ENCODE measurements around the gene GCDH.
A peak's percentile ranks its signal among the peaks of the same experiment; 100 is the strongest.

Gene GCDH

GRCh38 chr19:12884926-12885748 is 5.8 kb upstream of the GCDH start:
- H3K23ac ChIP-seq (ENCODE audit: low read length) = no peak overlapping the region
- peak; percentile 98 for DNase-seq
- H3K18ac ChIP-seq (ENCODE audit: low read length) = peak overlapping the region; percentile 81
- peak overlapping the region; percentile 46 for H3K4me3 ChIP-seq (ENCODE audit: low read length)
- H3K4me2 ChIP-seq (ENCODE audit: low read length) = peak overlapping the region; percentile 89
- H3K79me1 ChIP-seq (ENCODE audit: low read length) = no peaks in the 10 kb centered on the region
- H3K36me3 ChIP-seq (ENCODE audit: control insufficient read depth, insufficient read depth, low read length) = no peaks in the 10 kb centered on the region
- no peak overlapping the region for H4K8ac ChIP-seq (ENCODE audit: low read depth, low read length)
- peak overlapping the region; percentile 92 for H3K56ac ChIP-seq (ENCODE audit: low read length)
- no peak overlapping the region for H3K27ac ChIP-seq (ENCODE audit: low read depth, low read length)
- H2BK120ac ChIP-seq (ENCODE audit: low read depth, low read length) = no peak overlapping the region
- no peak overlapping the region for H2BK15ac ChIP-seq (replicated peaks; ENCODE audit: low read depth)
- H3K4me1 ChIP-seq (ENCODE audit: control insufficient read depth, low read depth, low read length) = no peaks in the 10 kb centered on the region
- H3K79me2 ChIP-seq (ENCODE audit: control insufficient read depth, insufficient read depth, low read length) = no peaks in the 10 kb centered on the region
- H2AK5ac ChIP-seq (ENCODE audit: low read length) = no peak overlapping the region
- H3K9ac ChIP-seq (ENCODE audit: low read length) = peak overlapping the region; percentile 79
- no peak overlapping the region for H4K5ac ChIP-seq (ENCODE audit: low read length)
- H3K4ac ChIP-seq (ENCODE audit: low read depth, low read length) = peak overlapping the region; percentile 11
- WGBS (ENCODE audit: extremely low coverage, insufficient coverage, low lambda C conversion rate) = no CpG with 5 or more reads among the region's 73 CpGs
- no peak overlapping the region for H2BK5ac ChIP-seq (ENCODE audit: low read length)
- peaks cover 2% of the 10 kb centered on the region for H3K27me3 ChIP-seq (ENCODE audit: insufficient read depth, low read length, poor library complexity)

GRCh38 chr19:12885749-12886650 is 5.0 kb upstream of the GCDH start:
- Histone ChIP-seq H2BK120ac (ENCODE audit: low read depth, low read length) (no peak overlapping the region), H3K23ac (ENCODE audit: low read length) (no peak overlapping the region), H3K4me2 (ENCODE audit: low read length) (peak overlapping the region; percentile 89), H2AK5ac (ENCODE audit: low read length) (no peak overlapping the region), H3K36me3 (ENCODE audit: control insufficient read depth, insufficient read depth, low read length) (no peaks in the 10 kb centered on the region), H3K4ac (ENCODE audit: low read depth, low read length) (peak overlapping the region; percentile 5), H3K79me2 (ENCODE audit: control insufficient read depth, insufficient read depth, low read length) (no peaks in the 10 kb centered on the region), H3K27me3 (ENCODE audit: insufficient read depth, low read length, poor library complexity) (peaks cover 2% of the 10 kb centered on the region), H4K5ac (ENCODE audit: low read length) (no peak overlapping the region), H2BK15ac (replicated peaks; ENCODE audit: low read depth) (no peak overlapping the region), H3K27ac (ENCODE audit: low read depth, low read length) (no peak overlapping the region), H3K56ac (ENCODE audit: low read length) (peak overlapping the region; percentile 92), H4K8ac (ENCODE audit: low read depth, low read length) (no peak overlapping the region), H3K18ac (ENCODE audit: low read length) (peak overlapping the region; percentile 81), H2BK5ac (ENCODE audit: low read length) (peak overlapping the region; percentile 65), H3K79me1 (ENCODE audit: low read length) (no peaks in the 10 kb centered on the region), H3K9ac (ENCODE audit: low read length) (peak overlapping the region; percentile 79), H3K4me3 (ENCODE audit: low read length) (peak overlapping the region; percentile 46), H3K4me1 (ENCODE audit: control insufficient read depth, low read depth, low read length) (no peaks in the 10 kb centered on the region)
- WGBS (ENCODE audit: extremely low coverage, insufficient coverage, low lambda C conversion rate) = no CpG with 5 or more reads among the region's 53 CpGs
- DNase-seq = peak; percentile 88

- no CpG with 5 or more reads among the region's 5 CpGs for WGBS (ENCODE audit: extremely low coverage, insufficient coverage, low lambda C conversion rate)
- no peak for DNase-seq
Measured at GRCh38 chr19:12886651-12886968, 4.3 kb upstream of the GCDH start.

GRCh38 chr19:12886969-12887747 is 3.8 kb upstream of the GCDH start, which contains the start of gene KLF1:
Gene KLF1, minus strand, starts transcription at chr19:12887201. Its CDS starts 61 bp downstream, at chr19:12887140.
- Histone ChIP-seq H3K4me2 (ENCODE audit: low read length) (peak within 1 kb of the TSS; percentile 89), H3K4me1 (ENCODE audit: control insufficient read depth, low read depth, low read length) (peaks cover 2% of the 10 kb centered on the region), H3K79me1 (ENCODE audit: low read length) (peaks cover 4% of the 10 kb centered on the region), H3K9ac (ENCODE audit: low read length) (peak within 1 kb of the TSS; percentile 79), H2BK15ac (replicated peaks; ENCODE audit: low read depth) (no peak within 1 kb of the TSS), H3K4ac (ENCODE audit: low read depth, low read length) (peak within 1 kb of the TSS; percentile 5), H3K36me3 (ENCODE audit: control insufficient read depth, insufficient read depth, low read length) (no peaks in the 10 kb centered on the region), H2BK120ac (ENCODE audit: low read depth, low read length) (no peak within 1 kb of the TSS), H3K4me3 (ENCODE audit: low read length) (peak within 1 kb of the TSS; percentile 46), H3K56ac (ENCODE audit: low read length) (peak within 1 kb of the TSS; percentile 92), H2BK5ac (ENCODE audit: low read length) (peak within 1 kb of the TSS; percentile 65), H3K23ac (ENCODE audit: low read length) (no peak within 1 kb of the TSS), H4K8ac (ENCODE audit: low read depth, low read length) (no peak within 1 kb of the TSS), H2AK5ac (ENCODE audit: low read length) (no peak within 1 kb of the TSS), H3K18ac (ENCODE audit: low read length) (peak within 1 kb of the TSS; percentile 81), H3K79me2 (ENCODE audit: control insufficient read depth, insufficient read depth, low read length) (no peaks in the 10 kb centered on the region), H4K5ac (ENCODE audit: low read length) (no peak within 1 kb of the TSS), H3K27me3 (ENCODE audit: insufficient read depth, low read length, poor library complexity) (peaks cover 2% of the 10 kb centered on the region), H3K27ac (ENCODE audit: low read depth, low read length) (no peak within 1 kb of the TSS)
- DNase-seq = no peak
- no CpG with 5 or more reads among the region's 17 CpGs for WGBS (ENCODE audit: extremely low coverage, insufficient coverage, low lambda C conversion rate)

More at GRCh38 chr19:12886651-12886968, 4.3 kb upstream of the GCDH start:
- Histone ChIP-seq H3K36me3 (ENCODE audit: control insufficient read depth, insufficient read depth, low read length) (no peaks in the 10 kb centered on the region), H3K4me2 (ENCODE audit: low read length) (no peak overlapping the region), H3K9ac (ENCODE audit: low read length) (no peak overlapping the region), H3K4me1 (ENCODE audit: control insufficient read depth, low read depth, low read length) (no peaks in the 10 kb centered on the region), H2BK120ac (ENCODE audit: low read depth, low read length) (no peak overlapping the region), H3K27ac (ENCODE audit: low read depth, low read length) (no peak overlapping the region), H3K27me3 (ENCODE audit: insufficient read depth, low read length, poor library complexity) (peaks cover 2% of the 10 kb centered on the region), H2BK5ac (ENCODE audit: low read length) (no peak overlapping the region), H3K79me2 (ENCODE audit: control insufficient read depth, insufficient read depth, low read length) (no peaks in the 10 kb centered on the region), H4K5ac (ENCODE audit: low read length) (no peak overlapping the region), H3K4me3 (ENCODE audit: low read length) (no peak overlapping the region), H3K4ac (ENCODE audit: low read depth, low read length) (no peak overlapping the region), H3K23ac (ENCODE audit: low read length) (no peak overlapping the region), H3K18ac (ENCODE audit: low read length) (no peak overlapping the region), H2AK5ac (ENCODE audit: low read length) (no peak overlapping the region), H4K8ac (ENCODE audit: low read depth, low read length) (no peak overlapping the region), H3K56ac (ENCODE audit: low read length) (no peak overlapping the region), H3K79me1 (ENCODE audit: low read length) (peaks cover 2% of the 10 kb centered on the region), H2BK15ac (replicated peaks; ENCODE audit: low read depth) (no peak overlapping the region)

GRCh38 chr19:12888006-12888603 is 2.9 kb upstream of the GCDH start:
- WGBS (ENCODE audit: extremely low coverage, insufficient coverage, low lambda C conversion rate) = no CpG with 5 or more reads among the region's 5 CpGs
- H3K27me3 ChIP-seq (ENCODE audit: insufficient read depth, low read length, poor library complexity) = peaks cover 2% of the 10 kb centered on the region
- H4K5ac ChIP-seq (ENCODE audit: low read length) = no peak overlapping the region
- no peak overlapping the region for H3K4ac ChIP-seq (ENCODE audit: low read depth, low read length)
- H3K56ac ChIP-seq (ENCODE audit: low read length) = no peak overlapping the region
- no peak overlapping the region for H3K18ac ChIP-seq (ENCODE audit: low read length)
- H2BK5ac ChIP-seq (ENCODE audit: low read length) = no peak overlapping the region
- peaks cover 2% of the 10 kb centered on the region for H3K4me1 ChIP-seq (ENCODE audit: control insufficient read depth, low read depth, low read length)
- no peak overlapping the region for H4K8ac ChIP-seq (ENCODE audit: low read depth, low read length)
- H3K4me2 ChIP-seq (ENCODE audit: low read length) = no peak overlapping the region
- H2BK120ac ChIP-seq (ENCODE audit: low read depth, low read length) = no peak overlapping the region
- H3K27ac ChIP-seq (ENCODE audit: low read depth, low read length) = no peak overlapping the region
- no peaks in the 10 kb centered on the region for H3K36me3 ChIP-seq (ENCODE audit: control insufficient read depth, insufficient read depth, low read length)
- no peak overlapping the region for H2BK15ac ChIP-seq (replicated peaks; ENCODE audit: low read depth)
- H3K79me2 ChIP-seq (ENCODE audit: control insufficient read depth, insufficient read depth, low read length) = no peaks in the 10 kb centered on the region
- DNase-seq = no peak
- no peak overlapping the region for H3K23ac ChIP-seq (ENCODE audit: low read length)
- no peak overlapping the region for H3K4me3 ChIP-seq (ENCODE audit: low read length)
- H3K9ac ChIP-seq (ENCODE audit: low read length) = no peak overlapping the region
- H2AK5ac ChIP-seq (ENCODE audit: low read length) = no peak overlapping the region
- peaks cover 4% of the 10 kb centered on the region for H3K79me1 ChIP-seq (ENCODE audit: low read length)
